NCI-H1105 treated with DMSO at 0.1 percent for 48 hours (cell line): Measurements from ENCODE around the gene MAP2K5.

Source experiments
- DNase-seq: peaks from one replicate; lab custom pipeline; 2025; lab: John Stamatoyannopoulos, UW

The MAP2K5 gene

DNA sequence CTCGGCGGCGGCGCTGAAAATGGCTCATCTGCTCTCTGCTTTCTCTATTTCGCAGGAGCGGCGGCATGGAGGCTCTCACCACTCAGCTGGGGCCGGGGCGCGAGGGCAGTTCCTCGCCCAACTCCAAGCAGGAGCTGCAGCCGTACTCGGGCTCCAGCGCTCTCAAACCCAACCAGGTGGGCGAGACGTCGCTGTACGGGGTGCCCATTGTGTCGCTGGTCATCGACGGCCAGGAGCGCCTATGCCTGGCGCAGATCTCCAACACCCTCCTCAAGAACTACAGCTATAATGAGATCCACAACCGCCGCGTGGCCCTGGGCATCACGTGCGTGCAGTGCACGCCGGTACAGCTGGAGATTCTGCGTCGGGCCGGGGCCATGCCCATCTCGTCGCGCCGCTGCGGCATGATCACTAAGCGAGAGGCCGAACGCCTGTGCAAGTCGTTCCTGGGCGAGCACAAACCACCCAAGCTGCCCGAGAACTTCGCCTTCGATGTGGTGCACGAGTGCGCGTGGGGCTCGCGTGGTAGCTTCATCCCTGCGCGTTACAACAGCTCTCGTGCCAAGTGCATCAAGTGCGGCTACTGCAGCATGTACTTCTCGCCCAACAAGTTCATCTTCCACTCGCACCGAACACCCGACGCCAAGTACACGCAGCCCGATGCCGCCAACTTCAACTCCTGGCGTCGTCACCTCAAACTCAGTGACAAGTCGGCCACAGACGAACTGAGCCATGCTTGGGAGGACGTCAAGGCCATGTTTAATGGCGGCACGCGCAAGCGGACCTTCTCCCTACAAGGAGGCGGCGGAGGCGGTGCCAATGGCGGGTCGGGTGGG lies 283.6 kb downstream of the MAP2K5 start:
- no peak for DNase-seq

DNA sequence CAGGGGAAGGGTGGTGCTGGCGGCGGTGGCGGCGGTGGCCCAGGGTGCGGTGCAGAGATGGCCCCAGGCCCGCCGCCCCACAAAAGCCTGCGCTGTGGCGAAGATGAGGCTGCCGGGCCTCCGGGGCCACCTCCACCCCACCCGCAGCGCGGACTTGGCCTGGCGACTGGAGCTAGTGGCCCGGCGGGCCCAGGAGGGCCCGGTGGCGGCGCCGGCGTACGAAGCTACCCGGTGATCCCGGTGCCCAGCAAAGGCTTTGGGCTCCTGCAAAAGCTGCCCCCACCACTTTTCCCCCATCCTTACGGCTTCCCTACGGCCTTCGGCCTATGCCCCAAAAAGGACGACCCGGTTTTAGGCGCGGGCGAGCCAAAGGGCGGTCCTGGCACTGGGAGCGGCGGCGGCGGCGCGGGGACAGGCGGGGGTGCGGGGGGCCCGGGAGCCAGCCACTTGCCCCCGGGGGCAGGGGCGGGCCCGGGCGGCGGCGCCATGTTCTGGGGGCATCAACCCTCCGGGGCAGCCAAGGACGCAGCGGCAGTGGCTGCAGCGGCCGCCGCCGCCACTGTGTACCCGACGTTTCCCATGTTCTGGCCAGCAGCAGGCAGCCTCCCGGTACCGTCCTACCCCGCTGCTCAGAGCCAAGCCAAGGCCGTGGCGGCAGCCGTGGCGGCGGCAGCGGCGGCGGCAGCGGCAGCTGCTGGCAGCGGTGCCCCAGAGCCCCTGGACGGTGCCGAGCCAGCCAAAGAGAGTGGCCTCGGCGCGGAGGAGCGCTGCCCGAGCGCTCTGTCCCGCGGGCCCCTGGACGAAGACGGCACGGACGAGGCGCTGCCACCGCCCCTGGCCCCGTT lies 284.4 kb downstream of the MAP2K5 start:
- no peak for DNase-seq

DNA sequence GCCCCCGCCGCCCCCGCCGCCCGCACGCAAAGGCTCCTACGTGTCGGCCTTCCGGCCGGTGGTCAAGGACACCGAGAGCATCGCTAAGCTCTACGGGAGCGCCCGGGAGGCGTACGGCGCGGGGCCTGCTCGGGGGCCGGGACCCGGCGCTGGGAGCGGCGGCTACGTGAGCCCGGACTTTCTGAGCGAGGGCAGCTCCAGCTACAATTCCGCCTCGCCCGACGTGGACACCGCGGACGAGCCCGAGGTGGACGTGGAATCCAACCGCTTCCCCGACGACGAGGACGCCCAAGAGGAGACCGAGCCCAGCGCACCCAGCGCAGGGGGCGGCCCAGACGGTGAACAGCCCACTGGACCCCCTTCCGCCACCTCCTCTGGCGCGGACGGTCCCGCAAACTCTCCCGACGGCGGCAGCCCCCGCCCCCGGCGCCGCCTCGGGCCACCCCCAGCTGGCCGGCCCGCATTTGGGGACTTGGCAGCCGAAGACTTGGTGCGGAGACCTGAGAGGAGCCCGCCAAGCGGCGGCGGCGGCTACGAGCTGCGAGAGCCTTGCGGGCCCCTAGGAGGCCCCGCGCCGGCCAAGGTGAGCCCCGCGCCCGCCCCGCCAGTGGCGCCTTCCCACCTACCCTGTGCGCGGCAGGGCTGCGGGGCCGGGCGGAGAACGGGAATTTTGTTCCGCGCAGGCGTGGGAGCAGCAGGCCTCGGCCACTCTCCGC lies 285.2 kb downstream of the MAP2K5 start:
- DNase-seq = no peak

DNA sequence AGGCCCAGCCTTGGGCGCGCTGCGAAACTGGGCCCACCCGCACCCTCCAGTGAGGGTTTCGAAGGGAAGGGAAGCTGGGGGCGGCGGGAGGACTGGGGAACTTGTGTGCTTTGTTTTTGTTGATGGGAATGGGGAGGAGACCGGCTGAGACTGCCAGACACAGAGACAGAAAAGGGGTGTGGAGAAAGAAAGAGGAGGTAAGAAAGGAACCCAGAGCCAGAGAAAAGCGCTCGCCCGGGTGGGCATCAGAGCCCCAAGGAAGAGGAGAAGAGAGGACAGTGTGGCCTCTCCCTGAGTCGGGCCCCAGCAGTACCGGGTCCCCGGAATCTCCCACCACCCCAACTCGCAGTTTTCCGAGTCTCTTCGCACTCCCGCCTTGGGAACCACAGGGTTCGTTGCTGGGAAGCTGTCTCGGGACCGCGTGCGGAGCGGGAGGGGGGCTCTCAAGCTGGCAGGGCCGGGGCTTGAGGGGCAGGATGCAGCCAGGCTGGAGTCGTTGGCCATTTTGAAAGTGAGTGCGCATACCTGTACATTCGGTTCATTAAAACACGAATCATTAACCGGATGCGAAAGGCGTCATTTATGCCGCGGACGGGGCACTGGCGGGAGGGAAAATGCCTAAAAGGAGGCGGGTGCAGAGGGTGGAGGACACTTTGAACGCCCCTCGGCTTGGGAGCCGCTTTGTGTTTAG lies 285.9 kb downstream of the MAP2K5 start:
- DNase-seq = no peak

- no peak for DNase-seq
Observed at GRCh38 chr15:67828969-67829646, 286.6 kb downstream of the MAP2K5 start.

- no peak for DNase-seq
Observed at GRCh38 chr15:67829647-67830504, 287.4 kb downstream of the MAP2K5 start.

GRCh38 chr15:67831363-67831762 lies 288.9 kb downstream of the MAP2K5 start:
- DNase-seq = no peak

- peak; percentile 15 for DNase-seq
Observed at GRCh38 chr15:67832031-67832551, 289.6 kb downstream of the MAP2K5 start.

DNA sequence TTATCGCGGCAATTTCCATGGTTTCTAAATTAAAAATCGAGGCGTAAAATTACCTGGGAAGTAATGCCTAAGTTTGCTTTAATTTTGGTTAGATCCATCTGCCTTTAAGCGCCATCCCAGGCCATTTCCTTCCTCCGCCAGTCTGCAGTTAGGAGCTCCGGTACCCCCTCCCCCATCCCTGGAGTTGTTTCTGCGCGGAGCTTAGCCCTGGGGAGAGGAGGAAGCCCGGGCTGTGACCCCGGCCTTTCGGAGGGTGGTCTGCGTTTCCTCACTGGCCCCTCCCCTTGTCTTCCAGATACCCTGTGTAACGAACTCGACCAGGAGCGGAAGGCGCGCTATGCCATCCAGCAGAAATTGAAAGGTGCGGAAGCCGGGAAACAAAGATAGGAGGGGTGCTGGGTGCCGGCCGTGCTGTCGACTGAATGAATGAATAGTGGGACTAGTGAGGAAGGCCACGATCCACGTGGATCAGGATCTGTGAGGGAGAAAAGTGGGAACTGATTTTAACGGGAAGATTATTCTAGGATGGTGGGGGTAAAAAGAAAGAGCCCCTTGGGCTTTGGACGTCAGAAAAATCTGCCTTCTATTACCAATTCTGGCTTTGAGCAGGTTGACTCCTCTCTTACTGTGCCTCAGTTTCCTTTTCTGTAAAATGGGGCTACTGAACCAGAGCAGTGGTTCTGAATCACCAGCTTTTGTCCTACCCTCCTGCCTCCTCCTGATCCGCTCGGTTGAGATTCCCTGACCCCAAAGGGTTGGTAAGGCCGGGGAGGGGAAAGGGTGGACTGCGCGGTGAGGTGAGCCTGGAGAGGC lies 290.6 kb downstream of the MAP2K5 start:
- DNase-seq = no peak

DNA sequence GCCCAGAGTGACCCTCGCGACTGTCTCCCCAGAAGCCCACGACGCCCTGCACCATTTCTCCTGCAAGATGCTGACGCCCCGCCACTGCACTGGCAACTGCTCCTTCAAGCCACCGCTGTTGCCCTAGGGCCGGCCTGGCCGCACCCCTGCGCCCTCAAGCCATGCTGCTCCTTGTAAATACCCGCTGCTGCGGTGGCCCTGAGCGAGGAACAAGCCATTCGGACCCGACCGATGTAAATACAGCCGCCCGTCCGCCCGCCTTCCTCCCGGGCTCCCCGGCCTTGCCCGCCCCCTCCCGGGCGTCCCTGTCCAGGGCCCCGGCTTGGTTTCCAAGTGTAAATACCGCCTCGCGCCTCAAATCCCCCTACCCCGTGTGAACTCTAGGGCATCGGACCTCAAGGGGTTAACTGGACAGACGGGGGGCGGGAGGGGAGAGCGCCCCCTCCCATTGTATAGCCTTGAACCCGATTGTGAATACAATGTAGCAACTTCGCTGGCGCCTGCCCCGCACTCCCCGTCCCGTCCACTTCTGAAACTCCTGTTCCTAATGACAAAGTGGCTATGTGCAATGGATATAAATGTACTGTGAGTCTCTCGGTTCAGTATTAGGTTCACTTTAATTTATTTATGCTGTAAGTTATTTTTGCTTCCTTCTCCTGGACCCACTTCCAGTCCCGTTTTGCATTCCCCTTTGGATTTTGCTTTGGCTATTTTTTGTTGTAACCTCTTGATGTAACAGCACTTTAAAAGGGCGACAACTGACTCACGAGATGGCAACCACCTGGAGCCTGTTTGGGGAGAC lies 291.4 kb downstream of the MAP2K5 start:
- no peak for DNase-seq

GRCh38 chr15:67834581-67835296 lies 292.2 kb downstream of the MAP2K5 start:
- peak; percentile 14 for DNase-seq

DNA sequence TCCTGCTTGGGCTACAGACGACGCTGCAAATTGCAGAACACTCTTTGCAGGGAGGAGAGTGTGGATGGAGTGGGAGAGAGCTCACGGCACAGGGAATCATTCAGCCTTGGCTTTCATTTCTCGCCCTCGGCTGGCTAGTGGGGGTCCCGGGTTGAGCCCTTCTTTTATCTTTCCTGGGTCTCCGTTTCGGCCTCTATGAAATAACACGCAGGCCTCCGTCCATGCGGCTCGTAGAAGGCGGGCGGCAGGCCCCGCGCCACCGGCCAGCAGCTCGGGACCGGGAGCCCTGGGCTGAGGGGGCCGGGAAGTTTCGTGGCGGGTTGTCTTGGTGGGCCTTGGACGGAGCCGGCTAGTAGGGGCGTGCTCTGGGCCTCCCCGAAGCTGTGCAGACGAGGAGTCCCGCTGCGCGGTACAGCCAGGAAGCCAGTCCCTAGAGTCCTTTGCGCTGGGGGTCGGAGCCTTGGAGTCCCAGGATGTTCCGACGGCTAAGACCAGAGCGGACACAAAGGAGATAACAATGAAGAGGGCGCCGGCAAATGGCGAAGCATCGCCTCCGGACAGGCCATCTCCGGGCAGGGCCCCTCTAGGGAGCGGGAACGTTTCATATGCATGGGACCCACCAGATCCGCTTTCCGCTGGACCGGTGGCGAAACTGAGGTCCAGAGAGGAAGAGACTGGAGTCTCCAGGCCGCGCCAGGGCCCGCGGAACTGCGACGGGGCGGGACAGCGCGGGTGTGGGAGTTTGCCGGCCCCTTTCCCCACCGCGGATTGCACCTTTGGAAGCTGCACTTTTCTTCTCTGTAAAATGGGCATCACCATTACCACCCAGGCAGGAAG lies 293.0 kb downstream of the MAP2K5 start:
- DNase-seq = peak; percentile 22

- no peak for DNase-seq
Observed at GRCh38 chr15:67836134-67836455, 293.6 kb downstream of the MAP2K5 start.

DNA sequence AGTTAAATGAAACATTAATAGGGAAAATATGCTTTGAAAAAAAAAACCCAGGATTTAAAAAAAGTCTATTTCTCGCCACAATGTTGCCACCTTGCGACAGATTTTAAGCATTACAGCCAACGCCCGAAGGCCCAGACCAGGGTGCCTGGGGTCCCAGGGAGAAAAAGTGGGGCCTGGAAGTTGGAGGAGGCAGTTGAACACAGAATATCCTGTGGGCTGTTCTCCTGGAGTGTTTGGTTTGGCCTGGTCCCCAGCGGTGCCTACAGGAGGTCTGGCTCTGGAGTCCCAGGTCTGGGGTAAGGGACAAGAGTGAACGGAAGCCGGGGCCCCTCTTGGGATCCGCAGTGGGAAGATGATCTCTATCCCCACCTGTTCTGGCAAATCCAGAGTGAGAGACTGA lies 294.0 kb downstream of the MAP2K5 start:
- no peak for DNase-seq

- DNase-seq = no peak
Observed at GRCh38 chr15:67836955-67837354, 294.5 kb downstream of the MAP2K5 start.

DNA sequence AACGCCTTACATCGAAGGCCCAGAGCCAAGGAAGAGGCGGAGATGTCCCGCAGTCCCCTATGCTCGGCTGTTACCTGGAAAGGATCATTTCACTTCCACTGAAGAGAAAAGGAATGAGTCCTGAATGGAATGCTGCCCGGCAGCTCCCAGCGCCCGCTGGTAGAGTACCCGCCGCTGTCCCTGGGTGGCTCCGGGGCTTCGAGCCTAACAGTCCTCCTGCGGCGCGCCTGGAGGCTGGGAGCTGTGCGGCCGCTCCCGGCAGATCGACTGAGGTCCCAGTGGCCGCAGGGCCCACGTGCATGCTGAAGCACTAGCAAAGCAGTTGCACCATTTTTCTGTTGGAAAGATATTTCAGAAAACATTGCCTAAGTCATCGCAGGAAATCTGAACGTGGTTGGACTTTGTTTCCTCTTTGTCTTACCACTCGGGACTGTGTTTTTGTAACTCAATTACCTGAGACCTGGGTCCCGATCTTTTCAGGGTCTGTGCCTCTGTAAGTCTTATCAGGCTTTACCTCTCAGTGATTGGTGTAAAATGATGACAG lies 296.4 kb downstream of the MAP2K5 start:
- DNase-seq = peak; percentile 78

DNA sequence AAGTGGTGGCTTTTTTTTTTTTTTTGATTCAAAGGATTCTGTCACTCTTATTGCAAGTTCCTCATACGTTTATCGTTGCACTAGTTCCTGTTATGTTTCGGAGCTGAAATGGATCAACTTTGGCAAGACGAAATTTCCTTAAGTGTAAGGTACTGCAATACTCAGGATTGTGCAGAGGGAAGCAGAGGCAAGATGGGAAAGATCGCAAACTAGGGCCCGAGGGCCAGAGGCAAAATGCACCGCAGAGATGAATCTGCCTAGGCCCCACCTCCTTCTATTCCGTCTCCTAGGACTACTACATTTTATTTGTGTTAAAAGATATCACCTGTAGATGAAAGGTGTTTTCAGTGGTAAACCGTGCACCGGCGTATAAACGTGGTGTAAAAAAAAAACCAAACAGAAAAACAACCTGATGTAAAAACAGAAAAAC lies 297.0 kb downstream of the MAP2K5 start:
- DNase-seq = peak; percentile 86
